B cell (primary cell): Measurements from ENCODE around the gene NFIC. TPM values are rescaled to one million over a fixed set of nuclear protein-coding genes. Genes with fewer than 3 reads are reported as not detected.

ENCODE experiments used
- ATAC-seq: fragments of 200-7000 bp; cut with Tn5 transposase; one replicate; pipeline ENCODE4 v1.10.0; 2021; ENCODE audit warnings: low read depth, mild to moderate bottlenecking, moderate number of reproducible peaks, moderate library complexity
- CTCF ChIA-PET: fragments of 350-600 bp; sonication (Branson Sonifier 250); formaldehyde crosslinking; loops from one replicate; lab custom pipeline; 2021; ENCODE audit warnings: antibody characterized with exemption, inconsistent platforms; lab: Charles Lee
- POLR2A ChIA-PET: fragments of 350-600 bp; sonication (Branson Sonifier 250); formaldehyde crosslinking; loops from one replicate; lab custom pipeline; 2021; ENCODE audit warnings: antibody characterized with exemption; lab: Charles Lee
- DNase-seq: peaks from one replicate; pipeline ENCODE4 v3.0.0; 2013
- H2AFZ ChIP-seq: 2 replicates; pipeline ENCODE4 v1.6.1; 2012; ENCODE audit warnings: mild to moderate bottlenecking, low read depth, low read length; ENCODE audit not compliant: insufficient read depth, poor library complexity, severe bottlenecking
- H3K27ac ChIP-seq, 2 donors: 1 replicate in 1 of 2; 2 replicates in 1 of 2; pipeline ENCODE4 v1.5.1; 2012 to 2013; ENCODE audit warnings: low read length in 2 of 2, mild to moderate bottlenecking in 2 of 2, moderate library complexity in 1 of 2
- H3K27me3 ChIP-seq, 4 experiments: fragments of 200-600 bp in 1 of 4; sonication (generic) in 1 of 4; replicated peaks in 1 of 4; 1 replicate in 2 of 4; 2 replicates in 2 of 4; pipeline versions ENCODE4 v1.6.1 to v1.7.0; 2013 to 2016; ENCODE audit warnings: low read length in 3 of 4, mild to moderate bottlenecking in 2 of 4, mixed read lengths in 1 of 4, moderate library complexity in 1 of 4; ENCODE audit not compliant: insufficient read depth in 4 of 4, control insufficient read depth in 3 of 4; ENCODE audit errors: control extremely low read depth in 1 of 4
- H3K36me3 ChIP-seq, 2 experiments: replicated peaks in 1 of 2; 1 replicate in 1 of 2; 2 replicates in 1 of 2; pipeline versions ENCODE4 v1.6.1 to v1.7.1; 2013; ENCODE audit warnings: low read length in 1 of 2; ENCODE audit not compliant: insufficient read depth in 2 of 2, control insufficient read depth in 1 of 2; ENCODE audit errors: control extremely low read depth in 1 of 2, extremely low read depth in 1 of 2
- H3K4me1 ChIP-seq, 2 donors: fragments of 200-600 bp in 1 of 2; sonication (generic) in 1 of 2; 1 replicate in 1 of 2; 2 replicates in 1 of 2; pipeline versions ENCODE4 v1.5.1 to v1.6.1; 2013 to 2017; ENCODE audit warnings: low read length in 2 of 2; ENCODE audit not compliant: control insufficient read depth in 2 of 2, insufficient read depth in 2 of 2
- H3K4me2 ChIP-seq: replicated peaks from 2 replicates; pipeline ENCODE3; 2012; ENCODE audit warnings: mild to moderate bottlenecking, low read depth, low read length; ENCODE audit not compliant: poor library complexity, severe bottlenecking
- H3K4me3 ChIP-seq, 5 experiments: fragments of 200-600 bp in 1 of 5; sonication (generic) in 1 of 5; 1 replicate in 3 of 5; 2 replicates in 2 of 5; pipeline versions ENCODE4 v1.5.1 to v1.7.0; 2011 to 2016; ENCODE audit warnings: low read length in 4 of 5, mild to moderate bottlenecking in 4 of 5, low read depth in 2 of 5, control low read depth in 1 of 5, moderate library complexity in 1 of 5; ENCODE audit not compliant: insufficient read depth in 1 of 5; ENCODE audit errors: control extremely low read depth in 1 of 5, extremely low read depth in 1 of 5
- H3K79me2 ChIP-seq: fragments of 200-600 bp; sonication (generic); one replicate; pipeline ENCODE4 v1.6.0; 2016; ENCODE audit warnings: low read length; ENCODE audit not compliant: control insufficient read depth, insufficient read depth
- H3K9ac ChIP-seq: fragments of 200-600 bp; sonication (generic); 2 replicates; pipeline ENCODE4 v1.6.1; 2017; ENCODE audit warnings: mild to moderate bottlenecking, low read length, moderate library complexity
- H3K9me3 ChIP-seq, 3 donors: one replicate each; pipeline versions ENCODE4 v1.6.1 to v1.7.1; 2013; ENCODE audit warnings: low read length in 2 of 3; ENCODE audit not compliant: control insufficient read depth in 2 of 3, insufficient read depth in 1 of 3; ENCODE audit errors: control extremely low read depth in 1 of 3
- H4K20me1 ChIP-seq: 2 replicates; pipeline ENCODE4 v1.6.0; 2012; ENCODE audit warnings: mild to moderate bottlenecking, low read length; ENCODE audit not compliant: insufficient read depth, control insufficient read depth, poor library complexity, severe bottlenecking
- H3K27ac Mint-ChIP-seq: one replicate; pipeline ENCODE4 v1.8.0; 2021; ENCODE audit warnings: mixed read lengths
- H3K27me3 Mint-ChIP-seq: one replicate; pipeline ENCODE4 v1.8.0; 2021; ENCODE audit warnings: mixed read lengths
- H3K4me1 Mint-ChIP-seq: one replicate; pipeline ENCODE4 v1.8.0; 2021; ENCODE audit warnings: mixed read lengths
- H3K4me3 Mint-ChIP-seq: one replicate; pipeline ENCODE4 v1.8.0; 2021; ENCODE audit warnings: mixed read lengths
- H3K9me3 Mint-ChIP-seq: one replicate; pipeline ENCODE4 v1.8.0; 2022; ENCODE audit warnings: mixed read lengths; ENCODE audit not compliant: insufficient read depth
- CTCF ChIP-seq: fragments of 200-600 bp; IDR thresholded peaks from one replicate; pipeline ENCODE4 v1.8.0; 2022; ENCODE audit warnings: antibody characterized with exemption, mild to moderate bottlenecking
- WGBS: methylation state at CpG from one replicate; pipeline ENCODE4 v1.1.5; 2013; ENCODE audit warnings: missing lambda C conversion rate; ENCODE audit not compliant: insufficient coverage; 5-methylcytosine and 5-hydroxymethylcytosine counted together
- intact Hi-C: fragments of 100-400 bp; cut with micrococcal nuclease; formaldehyde crosslinking; loops from one replicate; pipeline ENCODE4 v1.10.0; 2022
- polyA plus RNA-seq: library from polyadenylated mRNA; depleted of rRNA; stranded (reverse); fragments of >200 nt; gene quantifications from 2 replicates; pipeline ENCODE4 v1.2.3, GENCODE V29; 2012
- total RNA-seq, 2 donors: library from RNA; stranded (reverse); fragments of 120-200 nt in 1 of 2; gene quantifications; 1 replicate in 1 of 2; 2 replicates in 1 of 2; pipeline versions ENCODE4 v1.2.3 to v1.2.4, GENCODE V29; 2013 to 2022

Gene NFIC
- total and polyA plus RNA-seq, 2 donors (not counting 1 experiment from before 2014, with no cell fraction given): 3.8 to 23.6 TPM

DNA sequence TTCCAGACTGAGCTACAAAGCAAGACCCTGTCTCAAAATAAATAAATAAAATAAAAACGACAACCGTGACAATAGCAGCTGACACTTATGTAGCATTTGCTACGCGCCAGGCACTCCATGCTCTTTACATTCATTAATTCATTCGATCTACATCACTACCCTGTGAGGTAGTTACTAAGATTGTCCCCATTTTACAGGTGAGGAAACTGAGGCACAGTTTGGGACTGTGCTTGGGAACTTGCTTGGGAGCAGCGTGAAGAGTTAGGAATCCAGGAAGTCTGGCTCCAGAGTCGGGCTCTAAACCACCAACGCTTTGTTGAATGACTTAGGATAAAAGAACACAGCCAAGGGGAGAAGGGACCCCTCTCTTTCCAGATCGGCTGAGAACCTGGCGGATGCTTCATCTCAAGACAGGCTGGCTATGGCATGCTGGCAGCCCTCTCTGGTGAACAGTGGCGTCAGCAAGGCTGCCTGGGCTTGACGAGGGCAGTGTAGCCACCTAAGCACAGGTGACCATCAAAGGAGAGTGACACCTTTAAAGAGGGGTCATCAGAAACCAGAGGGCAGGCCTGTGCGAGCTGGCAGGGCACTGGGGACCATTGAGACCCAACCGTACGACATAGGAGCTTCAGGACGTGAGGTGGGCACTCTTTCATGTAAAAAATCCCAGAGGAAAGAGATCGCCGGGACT is 133.5 kb downstream of the NFIC start:
- CTCF ChIA-PET: interaction anchor here (1.2 kb wide), 1 partner anchor 65 kb away, joined by 6 read pairs; no protein-coding TSS in a partner anchor

More for the DNA sequence above, 133.5 kb downstream of the NFIC start:
- 11% methylated on average over 13 of the region's 18 CpGs for WGBS
- H3K4me1 Mint-ChIP-seq: peaks cover 22% of the 10 kb centered on the region
- no peaks in the 10 kb centered on the region for H3K27me3 Mint-ChIP-seq
- H3K4me3 ChIP-seq: peak overlapping the region; percentile 84 to 95 (median 89)
- intact Hi-C loops: loop anchor here (1.0 to 10.0 kb wide), 4 partner anchors 65 to 975 kb away; partner anchors contain the start of genes CACTIN, HDGFL2 and NCLN
- H4K20me1 ChIP-seq: no peaks in the 10 kb centered on the region
- H3K27ac ChIP-seq: peak overlapping the region; percentile 93 to 96
- H3K27ac Mint-ChIP-seq: peak overlapping the region; percentile 95
- no peaks in the 10 kb centered on the region for H3K9me3 ChIP-seq
- peak overlapping the region; percentile 88 for H3K4me2 ChIP-seq
- no peaks in the 10 kb centered on the region for H3K9me3 Mint-ChIP-seq
- peak overlapping the region; percentile 86 for H2AFZ ChIP-seq
- H3K79me2 ChIP-seq: peaks cover 36% of the 10 kb centered on the region
- peak overlapping the region; percentile 84 for H3K9ac ChIP-seq
- TF ChIP-seq CTCF: no peak
- H3K36me3 ChIP-seq: peaks cover 0 to 15% of the 10 kb centered on the region in 2 experiments
- DNase-seq (peak; percentile 42), ATAC-seq (no peak)
- no peaks in the 10 kb centered on the region for H3K27me3 ChIP-seq
- peak overlapping the region; percentile 93 for H3K4me3 Mint-ChIP-seq
- peaks cover 10 to 15% of the 10 kb centered on the region in 2 donors for H3K4me1 ChIP-seq
- POLR2A ChIA-PET: no interaction called here
